ENCODE data around the gene SLC9A8.
"Not testable (repeated sequence)": the region's sequence is repeated elsewhere in the genome, so short reads cannot be mapped to it uniquely, and the experiment has no call there.

The SLC9A8 gene

GRCh38 chr20:49812507-49813304 is at the start of gene SLC9A8:
TSS of gene SLC9A8 (plus strand) at chr20:49812828. CDS start at chr20:49812923, 95 bp downstream.
- DNase-seq = no peak

- DNase-seq = no peak
Observed at GRCh38 chr20:49762940-49763766, 49.5 kb upstream of the SLC9A8 start.

- no peak for DNase-seq
Observed at GRCh38 chr20:49765413-49765736, 47.3 kb upstream of the SLC9A8 start.

- no peak for DNase-seq
Observed at GRCh38 chr20:49765846-49766541, 46.6 kb upstream of the SLC9A8 start.

- no peak for DNase-seq
Observed at GRCh38 chr20:49766979-49767521, 45.6 kb upstream of the SLC9A8 start.

GRCh38 chr20:49768204-49769047 is 44.2 kb upstream of the SLC9A8 start:
- no peak for DNase-seq

GRCh38 chr20:49769048-49769581 is 43.5 kb upstream of the SLC9A8 start:
- DNase-seq = no peak

- DNase-seq = no peak
Observed at GRCh38 chr20:49770634-49771033, 42.0 kb upstream of the SLC9A8 start.

GRCh38 chr20:49774213-49774612 is 38.4 kb upstream of the SLC9A8 start:
- not testable (repeated sequence) for DNase-seq

- no peak for DNase-seq
Observed at GRCh38 chr20:49775229-49775693, 37.4 kb upstream of the SLC9A8 start.

- no peak for DNase-seq
Observed at GRCh38 chr20:49779972-49780371, 32.7 kb upstream of the SLC9A8 start.

GRCh38 chr20:49781676-49782075 is 31.0 kb upstream of the SLC9A8 start:
- DNase-seq = no peak

GRCh38 chr20:49782439-49782838 is 30.2 kb upstream of the SLC9A8 start:
- DNase-seq = not testable (repeated sequence)

GRCh38 chr20:49783021-49783995 is 29.3 kb upstream of the SLC9A8 start:
- DNase-seq = not testable (repeated sequence)

GRCh38 chr20:49784291-49784690 is 28.3 kb upstream of the SLC9A8 start:
- DNase-seq = no peak

- no peak for DNase-seq
Observed at GRCh38 chr20:49785149-49785851, 27.3 kb upstream of the SLC9A8 start.

GRCh38 chr20:49785852-49786175 is 26.8 kb upstream of the SLC9A8 start:
- DNase-seq = no peak

- DNase-seq = no peak
Observed at GRCh38 chr20:49786196-49786595, 26.4 kb upstream of the SLC9A8 start.

GRCh38 chr20:49786668-49787370 is 25.8 kb upstream of the SLC9A8 start:
- no peak for DNase-seq

All from NCI-H187 treated with DMSO at 0.1 percent for 48 hours (cell line).